Right ventricle myocardium inferior (tissue), 1 donor: ENCODE results near the gene FLVCR2. TPM values are rescaled to one million over a fixed set of nuclear protein-coding genes. Genes with fewer than 3 reads are reported as not detected.
A peak's percentile ranks its signal among the peaks of the same experiment; 100 is the strongest.

ENCODE experiments used
- ATAC-seq: fragments of 200-7000 bp; cut with Tn5 transposase; one replicate; pipeline ENCODE4 v1.9.1; 2020; ENCODE audit warnings: mild to moderate bottlenecking, moderate library complexity
- DNase-seq: peaks from one replicate; pipeline ENCODE4 v3.0.0; 2021; ENCODE audit errors: missing footprints
- intact Hi-C: fragments of 100-400 bp; cut with DNase I; formaldehyde crosslinking; loops from one replicate; pipeline ENCODE4 v1.11.0; 2022
- long read RNA-seq: library from polyadenylated mRNA; unstranded; transcript quantifications from one replicate; pipeline ENCODE4 v2.0.0, GENCODE V29; 2021
- total RNA-seq: library from RNA; stranded (reverse); fragmentation: NEBNext Ultra II Directional; extraction: Animal tissue kit (Norgen Biotek cat#: 25700); gene quantifications from one replicate; pipeline ENCODE4 v1.2.1, GENCODE V29; 2021
- donor health status: DM: no; HTN: yes; CAD: no; lungs with severe emphysema.

FLVCR2 gene
- total RNA-seq = 3.4 TPM
- long read RNA-seq, partial matches to known transcripts = 0 of 2 reads
- long read RNA-seq, other reads (novel, unspliced or antisense) = 1 of 2 reads

- peak; percentile 92 for DNase-seq
- intact Hi-C loops = loop anchor here (1.0 to 10.0 kb wide), 2 partner anchors 70 to 407 kb away; partner anchors contain the start of genes IFT43 and TGFB3
- peak; percentile 86 for ATAC-seq
Measured at GRCh38 chr14:75578102-75578785, at the start of gene FLVCR2. FLVCR2 (plus strand) TSS chr14:75578620; CDS start chr14:75578973, 353 bp downstream.

GRCh38 chr14:75531256-75531655, 47.2 kb upstream of the FLVCR2 start:
- intact Hi-C loops = no loop called here
- ATAC-seq (peak; percentile 35), DNase-seq (no peak)

GRCh38 chr14:75531660-75532317, 46.6 kb upstream of the FLVCR2 start:
- ATAC-seq = no peak
- intact Hi-C loops = no loop called here
- DNase-seq = no peak

- intact Hi-C loops = no loop called here
- no peak for ATAC-seq
Measured at GRCh38 chr14:75533791-75534555, 44.4 kb upstream of the FLVCR2 start.

GRCh38 chr14:75535164-75535898, 43.1 kb upstream of the FLVCR2 start:
- intact Hi-C loops = no loop called here
- DNase-seq = no peak
- ATAC-seq = peak; percentile 6

More at GRCh38 chr14:75533791-75534555, 44.4 kb upstream of the FLVCR2 start:
- no peak for DNase-seq

GRCh38 chr14:75537071-75537470, 41.3 kb upstream of the FLVCR2 start:
- DNase-seq = no peak

GRCh38 chr14:75539162-75539560, 39.3 kb upstream of the FLVCR2 start:
- ATAC-seq = no peak
- intact Hi-C loops = no loop called here

More at GRCh38 chr14:75537071-75537470, 41.3 kb upstream of the FLVCR2 start:
- no peak for ATAC-seq
- intact Hi-C loops = no loop called here

GRCh38 chr14:75539561-75540478, 38.6 kb upstream of the FLVCR2 start:
- ATAC-seq (no peak), DNase-seq (no peak)
- intact Hi-C loops = no loop called here

More at GRCh38 chr14:75539162-75539560, 39.3 kb upstream of the FLVCR2 start:
- no peak for DNase-seq

GRCh38 chr14:75540479-75540851, 38.0 kb upstream of the FLVCR2 start:
- intact Hi-C loops = no loop called here
- ATAC-seq (no peak), DNase-seq (no peak)

- DNase-seq (peak; percentile 86), ATAC-seq (peak; percentile 81)
- intact Hi-C loops = no loop called here
Measured at GRCh38 chr14:75542588-75543091, 35.8 kb upstream of the FLVCR2 start.

GRCh38 chr14:75543253-75543652, 35.2 kb upstream of the FLVCR2 start:
- DNase-seq (no peak), ATAC-seq (no peak)
- intact Hi-C loops = no loop called here

GRCh38 chr14:75543786-75544185, 34.6 kb upstream of the FLVCR2 start:
- DNase-seq (no peak), ATAC-seq (no peak)
- intact Hi-C loops = no loop called here

- no peak for ATAC-seq
- DNase-seq = no peak
- intact Hi-C loops = no loop called here
Measured at GRCh38 chr14:75545907-75546306, 32.5 kb upstream of the FLVCR2 start.

GRCh38 chr14:75547552-75548250, 30.7 kb upstream of the FLVCR2 start:
- no peak for DNase-seq
- peak; percentile 62 for ATAC-seq
- intact Hi-C loops = no loop called here

GRCh38 chr14:75548544-75548943, 29.9 kb upstream of the FLVCR2 start:
- intact Hi-C loops = no loop called here
- DNase-seq = no peak
- ATAC-seq = no peak

- no peak for DNase-seq
- intact Hi-C loops = no loop called here
- ATAC-seq = no peak
Measured at GRCh38 chr14:75549169-75549568, 29.3 kb upstream of the FLVCR2 start.

- no peak for DNase-seq
- intact Hi-C loops = no loop called here
- ATAC-seq = no peak
Measured at GRCh38 chr14:75551021-75551420, 27.4 kb upstream of the FLVCR2 start.
